Gastrocnemius medialis (tissue), 4 donors: ENCODE results near the gene SCD5. TPM values are rescaled to one million over a fixed set of nuclear protein-coding genes. Genes with fewer than 3 reads are reported as not detected.

ENCODE experiments used
- ATAC-seq, 2 donors: fragments of 150-250 bp; one replicate each; pipeline ENCODE4 v1.9.1; 2016
- DNase-seq, 2 donors: peaks; one replicate each; pipeline ENCODE4 v3.0.0-alpha.2; 2019
- H3K27ac ChIP-seq, 4 donors: fragments of 200-600 bp; sonication (generic); 1 replicate in 1 of 4; 2 replicates in 3 of 4; pipeline ENCODE4 v1.5.1; 2016 to 2018; ENCODE audit warnings: mild to moderate bottlenecking in 2 of 4, moderate library complexity in 1 of 4
- H3K27me3 ChIP-seq, 3 donors: fragments of 200-600 bp; sonication (generic) in 2 of 3; 1 replicate in 1 of 3; 2 replicates in 2 of 3; pipeline versions ENCODE4 v1.5.1 to v1.6.0; 2016 to 2019; ENCODE audit warnings: mild to moderate bottlenecking in 1 of 3, moderate library complexity in 1 of 3
- H3K36me3 ChIP-seq, 2 donors: fragments of 200-600 bp; sonication (generic) in 1 of 2; one replicate each; pipeline ENCODE4 v1.5.1; 2017 to 2018
- H3K4me1 ChIP-seq, 2 donors: fragments of 200-600 bp; sonication (generic) in 1 of 2; one replicate each; pipeline ENCODE4 v1.5.1; 2016 to 2017; ENCODE audit warnings: mild to moderate bottlenecking in 2 of 2
- H3K4me3 ChIP-seq, 4 donors: fragments of 200-600 bp; sonication (generic) in 3 of 4; 1 replicate in 1 of 4; 2 replicates in 3 of 4; pipeline ENCODE4 v1.5.1; 2016 to 2019; ENCODE audit warnings: mild to moderate bottlenecking in 2 of 4
- H3K9me3 ChIP-seq, 3 donors: fragments of 200-600 bp; sonication (generic) in 2 of 3; 1 replicate in 1 of 3; 2 replicates in 2 of 3; pipeline ENCODE4 v1.5.1; 2016 to 2019
- POLR2A ChIP-seq, 2 donors: fragments of 450-650 bp; IDR thresholded peaks; one replicate each; pipeline ENCODE4 v1.6.1; 2017; ENCODE audit warnings: antibody characterized with exemption in 2 of 2, mild to moderate bottlenecking in 2 of 2, moderate library complexity in 2 of 2
- in situ Hi-C, 4 donors: fragments of 200-750 bp; cut with MboI; loops; one replicate each; pipeline versions ENCODE4 v1.15.0 to v1.8.0; 2017; ENCODE audit warnings: low sequenced_read_pairs in 4 of 4
- intact Hi-C: fragments of 100-400 bp; cut with DNase I; formaldehyde crosslinking; loops from one replicate; pipeline ENCODE4 v1.15.1; 2023; ENCODE audit warnings: low total_unique reads
- total RNA-seq, 4 donors: library from RNA; depleted of rRNA; stranded (reverse); fragments of >200 nt; gene quantifications; one replicate each; pipeline versions ENCODE4 v1.1.0 to v1.2.3, GENCODE V29; 2016
- TF ChIP-seq, protein P1 (sequence below), 5 experiments: fragments of 450-650 bp in 3 of 5; fragments of 200-600 bp in 2 of 5; sonication (generic) in 2 of 5; IDR thresholded peaks in 4 of 5; conservative IDR thresholded peaks in 1 of 5; 1 replicate in 4 of 5; 2 replicates in 1 of 5; pipeline ENCODE4 v1.5.1; 2016 to 2019; ENCODE audit warnings: antibody characterized with exemption in 5 of 5, mild to moderate bottlenecking in 3 of 5, moderate library complexity in 3 of 5

The SCD5 gene
- total RNA-seq, 4 donors from 2014 or later, result 0.68 to 2.4 (median 1.4) TPM

DNA sequence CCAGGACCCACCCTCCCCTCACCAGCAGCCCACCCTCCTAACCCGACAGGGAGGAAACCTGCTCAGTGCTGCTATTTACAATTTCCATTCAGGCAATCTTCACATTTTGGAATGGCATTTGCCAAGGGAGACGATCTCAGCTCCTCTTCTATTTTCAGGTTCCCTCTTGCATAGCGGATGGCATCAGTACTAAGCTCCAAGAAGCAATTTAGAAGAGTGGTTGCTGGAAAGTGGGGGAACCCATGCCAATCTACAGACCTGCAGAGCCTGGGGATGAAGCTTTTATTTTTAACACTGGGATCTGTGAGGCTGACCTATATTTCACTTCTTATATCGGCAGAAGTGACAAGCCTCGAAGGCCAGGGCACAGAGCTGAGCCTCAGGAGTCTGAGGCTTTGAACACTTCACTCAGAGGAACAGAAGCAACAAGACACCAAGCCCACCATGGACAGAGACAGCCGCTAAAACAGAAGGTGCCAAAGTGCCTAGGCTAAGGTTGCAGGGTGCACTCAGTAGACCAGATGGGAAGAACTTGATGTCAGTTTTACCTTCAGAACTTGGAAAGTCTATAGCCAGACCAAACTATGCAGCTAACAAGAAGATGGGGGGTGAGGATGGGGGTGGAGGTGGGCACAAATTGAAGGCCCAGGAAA lies 44.0 kb downstream of the SCD5 start:
- intact Hi-C loops, result no loop called here
- DNase-seq (no peak), ATAC-seq (no peak)
- Histone ChIP-seq H3K27ac (no peak overlapping the region), H3K27me3 (no peaks in the 10 kb centered on the region), H3K4me1 (no peaks in the 10 kb centered on the region), H3K36me3 (no peaks in the 10 kb centered on the region), H3K9me3 (no peaks in the 10 kb centered on the region), H3K4me3 (no peak overlapping the region)
- in situ Hi-C loops, result no loop called here
- TF ChIP-seq POLR2A (IDR thresholded peaks at IDR 0.05), result no peak
- TF ChIP-seq, protein P1, sequence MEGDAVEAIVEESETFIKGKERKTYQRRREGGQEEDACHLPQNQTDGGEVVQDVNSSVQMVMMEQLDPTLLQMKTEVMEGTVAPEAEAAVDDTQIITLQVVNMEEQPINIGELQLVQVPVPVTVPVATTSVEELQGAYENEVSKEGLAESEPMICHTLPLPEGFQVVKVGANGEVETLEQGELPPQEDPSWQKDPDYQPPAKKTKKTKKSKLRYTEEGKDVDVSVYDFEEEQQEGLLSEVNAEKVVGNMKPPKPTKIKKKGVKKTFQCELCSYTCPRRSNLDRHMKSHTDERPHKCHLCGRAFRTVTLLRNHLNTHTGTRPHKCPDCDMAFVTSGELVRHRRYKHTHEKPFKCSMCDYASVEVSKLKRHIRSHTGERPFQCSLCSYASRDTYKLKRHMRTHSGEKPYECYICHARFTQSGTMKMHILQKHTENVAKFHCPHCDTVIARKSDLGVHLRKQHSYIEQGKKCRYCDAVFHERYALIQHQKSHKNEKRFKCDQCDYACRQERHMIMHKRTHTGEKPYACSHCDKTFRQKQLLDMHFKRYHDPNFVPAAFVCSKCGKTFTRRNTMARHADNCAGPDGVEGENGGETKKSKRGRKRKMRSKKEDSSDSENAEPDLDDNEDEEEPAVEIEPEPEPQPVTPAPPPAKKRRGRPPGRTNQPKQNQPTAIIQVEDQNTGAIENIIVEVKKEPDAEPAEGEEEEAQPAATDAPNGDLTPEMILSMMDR (IDR thresholded peaks at IDR 0.05 in 4 of 5, conservative IDR thresholded peaks at IDR 0.05 in 1 of 5), result no peak

DNA sequence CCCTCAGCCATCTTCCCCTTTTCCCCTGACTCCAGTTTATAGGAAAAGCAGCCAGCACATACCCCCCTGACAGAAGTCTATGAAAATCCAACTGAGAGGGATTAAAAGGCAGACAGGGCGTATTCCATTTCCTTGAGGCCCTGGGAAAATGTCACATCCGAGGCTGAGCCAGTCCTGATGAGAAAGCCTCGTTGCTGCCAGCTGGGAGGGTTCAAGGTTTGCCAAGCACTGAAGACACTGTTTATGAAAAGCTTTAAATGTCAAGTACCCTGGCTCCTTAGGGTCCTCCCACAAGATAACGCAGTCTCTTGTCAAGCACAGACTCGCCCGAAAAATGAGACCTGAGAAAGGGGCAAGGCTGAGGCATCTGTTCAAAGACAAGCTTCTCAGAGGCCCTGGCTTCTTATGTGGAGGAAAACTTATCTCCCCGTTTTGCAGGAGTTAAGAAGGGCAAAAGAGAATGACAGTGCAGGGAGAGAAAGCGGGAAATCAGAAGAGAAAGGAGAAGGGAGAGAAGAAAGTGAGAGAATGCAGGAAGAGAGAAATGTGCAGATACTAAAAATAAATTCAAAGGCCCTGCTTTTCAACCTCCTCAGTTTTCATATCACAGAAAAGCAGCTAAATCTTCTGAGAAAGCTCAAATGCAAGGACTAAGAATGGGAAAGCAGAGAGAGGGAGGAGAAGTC lies 44.7 kb downstream of the SCD5 start:
- ATAC-seq (no peak), DNase-seq (no peak)
- H3K27me3 ChIP-seq, result no peaks in the 10 kb centered on the region
- in situ Hi-C loops (no loop called here), intact Hi-C loops (no loop called here)
- H3K27ac ChIP-seq, result peak overlapping the region in 1 of 4 donors; percentile 4
- no peaks in the 10 kb centered on the region for H3K9me3 ChIP-seq
- no peaks in the 10 kb centered on the region for H3K4me1 ChIP-seq
- TF ChIP-seq, protein P1 (IDR thresholded peaks at IDR 0.05 in 4 of 5, conservative IDR thresholded peaks at IDR 0.05 in 1 of 5), result no peak
- no peak for TF ChIP-seq POLR2A (IDR thresholded peaks at IDR 0.05)
- H3K4me3 ChIP-seq, result no peak overlapping the region
- no peaks in the 10 kb centered on the region for H3K36me3 ChIP-seq

DNA sequence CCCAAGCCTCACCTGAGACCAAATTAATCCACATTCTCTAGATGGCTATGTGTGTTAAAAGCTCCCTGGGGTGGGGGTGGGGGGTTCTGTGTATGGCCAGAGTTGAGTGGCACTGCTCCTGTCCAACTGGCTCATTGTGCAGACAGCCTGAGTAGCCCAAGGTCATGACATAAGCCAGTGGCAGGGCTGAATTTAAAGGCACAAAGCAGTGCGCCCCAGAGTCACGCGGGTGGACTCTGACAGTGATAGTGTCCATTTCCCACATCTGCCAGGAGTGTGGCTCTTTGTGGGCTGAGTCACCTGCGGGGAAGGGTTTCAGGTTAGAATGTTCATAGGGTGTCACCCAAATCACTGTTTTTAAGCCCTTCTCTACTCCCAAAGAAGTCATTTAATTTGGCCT lies 45.4 kb downstream of the SCD5 start:
- H3K4me1 ChIP-seq, result no peaks in the 10 kb centered on the region
- no peaks in the 10 kb centered on the region for H3K27me3 ChIP-seq
- H3K9me3 ChIP-seq, result no peaks in the 10 kb centered on the region
- in situ Hi-C loops, result no loop called here
- ATAC-seq (no peak), DNase-seq (no peak)
- no peak overlapping the region for H3K4me3 ChIP-seq
- peak overlapping the region in 1 of 4 donors; percentile 4 for H3K27ac ChIP-seq
- intact Hi-C loops, result no loop called here
- H3K36me3 ChIP-seq, result no peaks in the 10 kb centered on the region
- TF ChIP-seq, protein P1 (IDR thresholded peaks at IDR 0.05 in 4 of 5, conservative IDR thresholded peaks at IDR 0.05 in 1 of 5), result no peak
- TF ChIP-seq POLR2A (IDR thresholded peaks at IDR 0.05), result no peak

DNA sequence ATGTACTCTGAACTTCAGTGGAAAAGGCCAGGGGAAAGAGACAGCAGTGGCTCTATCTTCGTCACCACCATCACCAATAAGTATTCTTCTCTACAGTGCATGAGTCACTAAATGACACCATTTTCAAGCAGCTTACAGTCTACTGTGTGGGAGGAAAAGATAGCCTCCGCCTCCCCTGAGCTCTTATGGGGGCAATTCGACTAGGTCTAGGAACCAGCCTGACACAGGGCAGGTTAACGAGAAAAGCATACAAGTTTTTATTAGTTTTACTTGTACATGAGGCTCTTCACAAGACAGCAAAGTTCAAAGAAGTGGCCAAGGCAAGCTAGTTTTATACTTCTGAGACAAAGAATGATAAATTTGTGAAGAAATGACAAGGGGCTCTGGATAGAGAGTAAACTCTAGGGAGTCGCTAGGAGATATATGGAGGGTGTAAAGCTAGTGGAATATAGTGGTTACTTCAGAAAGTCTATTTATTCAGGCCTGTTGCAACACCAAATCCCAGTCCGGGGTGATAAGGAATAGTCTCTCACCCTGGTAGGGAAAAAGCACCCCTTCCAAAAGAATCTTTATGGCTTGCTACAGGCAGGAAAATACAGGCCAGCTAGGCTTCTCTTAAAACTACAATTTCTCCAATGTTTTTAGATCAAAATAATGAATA lies 49.7 kb downstream of the SCD5 start:
- no peak for ATAC-seq
- H3K4me1 ChIP-seq, result no peaks in the 10 kb centered on the region

More for the DNA sequence above, 49.7 kb downstream of the SCD5 start:
- H3K36me3 ChIP-seq, result no peaks in the 10 kb centered on the region
- in situ Hi-C loops (no loop called here), intact Hi-C loops (no loop called here)
- DNase-seq, result no peak
- H3K27me3 ChIP-seq, result no peaks in the 10 kb centered on the region
- no peak for TF ChIP-seq POLR2A (IDR thresholded peaks at IDR 0.05)
- no peaks in the 10 kb centered on the region for H3K9me3 ChIP-seq
- H3K4me3 ChIP-seq, result no peak overlapping the region
- no peak overlapping the region for H3K27ac ChIP-seq
